Measurements from ENCODE around the gene LRP8.

DNA sequence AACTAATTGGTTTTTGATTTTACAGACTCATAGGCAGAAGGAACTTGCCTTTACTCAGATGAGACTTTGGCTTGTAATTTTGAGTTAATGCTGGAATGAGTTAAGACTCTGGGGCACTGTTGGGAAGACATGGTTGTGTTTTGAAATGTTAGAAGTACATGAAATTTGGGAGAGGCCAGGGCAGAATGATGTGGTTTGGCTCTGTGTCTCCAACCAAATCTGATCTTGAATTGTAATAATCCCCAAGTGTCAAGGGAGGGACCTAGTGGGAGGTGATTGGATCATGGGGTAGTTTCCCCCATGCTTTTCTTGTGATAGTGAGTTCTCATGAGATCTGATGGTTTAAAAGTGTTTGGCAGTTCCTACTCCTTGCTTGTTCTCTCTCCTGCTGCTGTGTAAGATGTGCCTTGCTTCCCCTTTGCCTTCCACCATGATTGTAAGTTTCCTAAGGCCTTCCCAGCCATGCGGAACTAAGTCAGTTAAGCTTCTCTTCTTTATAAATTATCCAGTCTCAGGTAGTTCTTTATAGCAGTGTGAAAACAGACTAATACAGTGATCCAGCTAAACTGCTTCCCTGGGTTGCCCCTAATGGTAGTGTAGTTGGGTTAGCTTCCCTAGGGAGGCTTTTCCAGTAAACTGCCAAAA, 121.0 kb downstream of the LRP8 start:
- TF ChIP-seq, protein P1, sequence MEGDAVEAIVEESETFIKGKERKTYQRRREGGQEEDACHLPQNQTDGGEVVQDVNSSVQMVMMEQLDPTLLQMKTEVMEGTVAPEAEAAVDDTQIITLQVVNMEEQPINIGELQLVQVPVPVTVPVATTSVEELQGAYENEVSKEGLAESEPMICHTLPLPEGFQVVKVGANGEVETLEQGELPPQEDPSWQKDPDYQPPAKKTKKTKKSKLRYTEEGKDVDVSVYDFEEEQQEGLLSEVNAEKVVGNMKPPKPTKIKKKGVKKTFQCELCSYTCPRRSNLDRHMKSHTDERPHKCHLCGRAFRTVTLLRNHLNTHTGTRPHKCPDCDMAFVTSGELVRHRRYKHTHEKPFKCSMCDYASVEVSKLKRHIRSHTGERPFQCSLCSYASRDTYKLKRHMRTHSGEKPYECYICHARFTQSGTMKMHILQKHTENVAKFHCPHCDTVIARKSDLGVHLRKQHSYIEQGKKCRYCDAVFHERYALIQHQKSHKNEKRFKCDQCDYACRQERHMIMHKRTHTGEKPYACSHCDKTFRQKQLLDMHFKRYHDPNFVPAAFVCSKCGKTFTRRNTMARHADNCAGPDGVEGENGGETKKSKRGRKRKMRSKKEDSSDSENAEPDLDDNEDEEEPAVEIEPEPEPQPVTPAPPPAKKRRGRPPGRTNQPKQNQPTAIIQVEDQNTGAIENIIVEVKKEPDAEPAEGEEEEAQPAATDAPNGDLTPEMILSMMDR (IDR thresholded peaks at IDR 0.05; ENCODE audit: extremely low read depth in 1 of 2, insufficient read depth in 1 of 2, low read depth in 1 of 2, low read length in 2 of 2), result no peak
- TF ChIP-seq POLR2A (IDR thresholded peaks at IDR 0.05; ENCODE audit: low read depth, low read length) (no peak), EZH2 (IDR thresholded peaks at IDR 0.05; ENCODE audit: borderline replicate concordance, low read depth, low read length, severe bottlenecking) (no peak), FOS (IDR thresholded peaks at IDR 0.05; ENCODE audit: borderline replicate concordance, insufficient read depth, low read length) (no peak), JUN (IDR thresholded peaks at IDR 0.05; ENCODE audit: borderline replicate concordance, insufficient read depth, insufficient read length, low read depth) (no peak), MYC (IDR thresholded peaks at IDR 0.05; ENCODE audit: low read depth, low read length) (no peak), MAX (IDR thresholded peaks at IDR 0.05; ENCODE audit: insufficient read depth, insufficient read length) (no peak), POLR2AphosphoS5 (IDR thresholded peaks at IDR 0.05; ENCODE audit: insufficient read depth, low read depth, low read length) (no peak)
